ENCODE results near the gene FANK1. TPM values are rescaled to one million over a fixed set of nuclear protein-coding genes. Genes with fewer than 3 reads are reported as not detected.
"Not testable (repeated sequence)": the region's sequence is repeated elsewhere in the genome, so short reads cannot be mapped to it uniquely, and the experiment has no call there.

FANK1 gene
- total RNA-seq, 1 donor = 8.3 TPM

DNA sequence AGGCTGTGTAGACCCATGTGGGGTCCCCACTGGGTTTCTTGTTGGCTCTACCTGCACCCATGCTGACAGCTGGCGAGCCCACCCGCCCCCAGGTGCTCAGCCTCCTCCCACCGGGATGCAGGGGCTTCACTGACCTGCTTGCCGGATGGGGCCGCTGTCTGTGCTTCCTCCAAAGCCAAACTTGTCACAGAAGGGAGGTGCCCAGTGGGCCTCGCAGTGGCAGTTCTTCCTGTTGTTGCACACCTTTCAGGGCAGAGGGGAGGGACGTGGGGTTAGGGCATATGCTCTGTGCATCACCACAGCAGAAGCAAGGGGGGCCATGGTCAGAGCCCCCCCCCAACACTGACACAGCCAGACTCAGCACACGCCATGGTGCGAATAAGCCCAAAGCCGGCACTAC, 146.5 kb downstream of the FANK1 start:
- TF ChIP-seq, protein P1, sequence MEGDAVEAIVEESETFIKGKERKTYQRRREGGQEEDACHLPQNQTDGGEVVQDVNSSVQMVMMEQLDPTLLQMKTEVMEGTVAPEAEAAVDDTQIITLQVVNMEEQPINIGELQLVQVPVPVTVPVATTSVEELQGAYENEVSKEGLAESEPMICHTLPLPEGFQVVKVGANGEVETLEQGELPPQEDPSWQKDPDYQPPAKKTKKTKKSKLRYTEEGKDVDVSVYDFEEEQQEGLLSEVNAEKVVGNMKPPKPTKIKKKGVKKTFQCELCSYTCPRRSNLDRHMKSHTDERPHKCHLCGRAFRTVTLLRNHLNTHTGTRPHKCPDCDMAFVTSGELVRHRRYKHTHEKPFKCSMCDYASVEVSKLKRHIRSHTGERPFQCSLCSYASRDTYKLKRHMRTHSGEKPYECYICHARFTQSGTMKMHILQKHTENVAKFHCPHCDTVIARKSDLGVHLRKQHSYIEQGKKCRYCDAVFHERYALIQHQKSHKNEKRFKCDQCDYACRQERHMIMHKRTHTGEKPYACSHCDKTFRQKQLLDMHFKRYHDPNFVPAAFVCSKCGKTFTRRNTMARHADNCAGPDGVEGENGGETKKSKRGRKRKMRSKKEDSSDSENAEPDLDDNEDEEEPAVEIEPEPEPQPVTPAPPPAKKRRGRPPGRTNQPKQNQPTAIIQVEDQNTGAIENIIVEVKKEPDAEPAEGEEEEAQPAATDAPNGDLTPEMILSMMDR (IDR thresholded peaks at IDR 0.05; ENCODE audit: extremely low read depth, low read depth, low read length) = no peak
- Histone ChIP-seq H3K4me3 (ENCODE audit: insufficient read depth, low read length) (no peak overlapping the region), H3K9me3 (ENCODE audit: low read depth, low read length) (no peaks in the 10 kb centered on the region), H3K4me1 (ENCODE audit: insufficient read depth, low read length) (peaks cover 5% of the 10 kb centered on the region), H3K79me2 (ENCODE audit: insufficient read depth, low read length) (no peaks in the 10 kb centered on the region), H3K4me2 (ENCODE audit: insufficient read depth, low read length) (no peak overlapping the region), H3K27ac (ENCODE audit: low read depth, low read length) (no peak overlapping the region), H2AFZ (ENCODE audit: low read length) (no peak overlapping the region), H4K20me1 (ENCODE audit: insufficient read depth, low read length) (no peaks in the 10 kb centered on the region), H3K36me3 (ENCODE audit: insufficient read depth, low read length) (peaks cover 83% of the 10 kb centered on the region), H3K27me3 (ENCODE audit: insufficient read depth, low read length) (no peaks in the 10 kb centered on the region)
- DNase-seq (ENCODE audit: insufficient read length, low spot score, missing footprints) = no peak

DNA sequence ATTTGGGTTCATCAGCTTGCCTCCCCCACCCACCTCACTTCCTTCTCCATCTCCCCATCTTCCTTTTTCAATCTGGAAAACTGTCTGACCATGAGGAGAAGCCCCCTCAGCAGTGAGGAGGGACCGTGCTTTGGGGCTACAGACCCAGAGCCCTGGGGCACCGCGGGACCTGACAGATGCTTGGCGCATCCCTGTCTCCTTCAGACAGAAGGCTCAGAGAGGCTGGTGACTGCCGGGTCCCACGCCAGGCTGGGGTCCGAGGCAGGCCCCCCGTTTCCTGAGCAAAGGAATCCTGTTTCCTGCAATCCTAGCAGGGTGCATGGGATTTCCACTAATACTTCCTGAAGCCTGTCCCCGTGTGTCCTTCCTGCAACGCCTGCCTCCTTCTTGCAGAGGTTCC, 147.0 kb downstream of the FANK1 start:
- H3K4me3 ChIP-seq (ENCODE audit: insufficient read depth, low read length) = no peak overlapping the region
- H3K79me2 ChIP-seq (ENCODE audit: insufficient read depth, low read length) = no peaks in the 10 kb centered on the region
- peaks cover 83% of the 10 kb centered on the region for H3K36me3 ChIP-seq (ENCODE audit: insufficient read depth, low read length)
- TF ChIP-seq, protein P1 (IDR thresholded peaks at IDR 0.05; ENCODE audit: extremely low read depth, low read depth, low read length) = no peak
- peak; percentile 19 for DNase-seq (ENCODE audit: insufficient read length, low spot score, missing footprints)
- no peak overlapping the region for H3K4me2 ChIP-seq (ENCODE audit: insufficient read depth, low read length)
- no peak overlapping the region for H2AFZ ChIP-seq (ENCODE audit: low read length)
- H3K27ac ChIP-seq (ENCODE audit: low read depth, low read length) = no peak overlapping the region
- no peaks in the 10 kb centered on the region for H3K9me3 ChIP-seq (ENCODE audit: low read depth, low read length)
- H4K20me1 ChIP-seq (ENCODE audit: insufficient read depth, low read length) = no peaks in the 10 kb centered on the region
- H3K4me1 ChIP-seq (ENCODE audit: insufficient read depth, low read length) = peaks cover 5% of the 10 kb centered on the region
- H3K27me3 ChIP-seq (ENCODE audit: insufficient read depth, low read length) = no peaks in the 10 kb centered on the region

DNA sequence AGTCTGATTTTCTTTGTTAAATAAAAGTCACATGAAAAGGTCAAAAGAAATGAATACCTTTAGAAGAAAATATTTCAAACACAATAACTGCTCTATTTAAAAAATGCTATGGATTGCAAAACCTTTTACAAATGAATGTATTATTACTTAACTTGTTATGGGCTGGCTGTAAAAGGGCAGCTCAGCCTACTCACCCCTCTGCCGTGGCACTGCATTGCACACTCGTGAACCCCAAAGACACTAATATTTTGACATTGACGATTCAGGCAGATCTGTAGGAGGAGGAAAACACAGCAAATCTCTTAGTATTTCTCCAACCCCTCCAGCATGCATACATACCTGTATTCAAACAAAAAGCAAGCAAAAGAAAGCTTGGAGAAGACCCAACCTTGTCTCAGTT, 149.5 kb downstream of the FANK1 start:
- Histone ChIP-seq H3K27ac (ENCODE audit: low read depth, low read length) (peak overlapping the region; percentile 31), H3K9me3 (ENCODE audit: low read depth, low read length) (no peaks in the 10 kb centered on the region), H3K4me1 (ENCODE audit: insufficient read depth, low read length) (peaks cover 23% of the 10 kb centered on the region), H3K4me2 (ENCODE audit: insufficient read depth, low read length) (no peak overlapping the region), H3K4me3 (ENCODE audit: insufficient read depth, low read length) (no peak overlapping the region), H3K27me3 (ENCODE audit: insufficient read depth, low read length) (no peaks in the 10 kb centered on the region), H2AFZ (ENCODE audit: low read length) (no peak overlapping the region), H3K79me2 (ENCODE audit: insufficient read depth, low read length) (no peaks in the 10 kb centered on the region), H4K20me1 (ENCODE audit: insufficient read depth, low read length) (no peaks in the 10 kb centered on the region), H3K36me3 (ENCODE audit: insufficient read depth, low read length) (peaks cover 61% of the 10 kb centered on the region)
- TF ChIP-seq, protein P1 (IDR thresholded peaks at IDR 0.05; ENCODE audit: extremely low read depth, low read depth, low read length) = no peak
- peak; percentile 39 for DNase-seq (ENCODE audit: insufficient read length, low spot score, missing footprints)

DNA sequence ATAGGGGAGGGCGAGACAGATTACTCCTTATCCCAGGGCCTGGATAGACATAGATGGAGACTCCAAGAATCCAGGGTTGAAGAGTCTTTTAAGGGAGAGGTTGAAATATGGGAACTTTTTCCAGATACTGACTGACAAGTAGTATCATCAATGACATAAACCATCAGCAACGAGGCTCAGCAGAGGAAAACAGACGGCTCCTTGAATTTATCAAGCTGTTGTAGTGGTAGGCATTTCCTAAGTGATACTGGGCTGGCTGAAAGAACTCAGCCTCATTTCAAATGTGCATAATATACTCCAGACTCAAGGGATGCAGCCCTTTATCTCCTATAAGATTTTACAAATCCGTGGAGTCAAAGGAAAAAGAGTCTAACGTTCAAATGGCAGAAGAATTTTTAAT, 150.5 kb downstream of the FANK1 start:
- H2AFZ ChIP-seq (ENCODE audit: low read length) = no peak overlapping the region
- H3K27me3 ChIP-seq (ENCODE audit: insufficient read depth, low read length) = no peaks in the 10 kb centered on the region
- H3K27ac ChIP-seq (ENCODE audit: low read depth, low read length) = no peak overlapping the region
- no peak overlapping the region for H3K4me3 ChIP-seq (ENCODE audit: insufficient read depth, low read length)
- H3K9me3 ChIP-seq (ENCODE audit: low read depth, low read length) = no peaks in the 10 kb centered on the region
- peaks cover 22% of the 10 kb centered on the region for H3K4me1 ChIP-seq (ENCODE audit: insufficient read depth, low read length)
- no peaks in the 10 kb centered on the region for H4K20me1 ChIP-seq (ENCODE audit: insufficient read depth, low read length)
- peaks cover 51% of the 10 kb centered on the region for H3K36me3 ChIP-seq (ENCODE audit: insufficient read depth, low read length)
- TF ChIP-seq, protein P1 (IDR thresholded peaks at IDR 0.05; ENCODE audit: extremely low read depth, low read depth, low read length) = no peak
- DNase-seq (ENCODE audit: insufficient read length, low spot score, missing footprints) = no peak
- H3K79me2 ChIP-seq (ENCODE audit: insufficient read depth, low read length) = no peaks in the 10 kb centered on the region
- no peak overlapping the region for H3K4me2 ChIP-seq (ENCODE audit: insufficient read depth, low read length)

DNA sequence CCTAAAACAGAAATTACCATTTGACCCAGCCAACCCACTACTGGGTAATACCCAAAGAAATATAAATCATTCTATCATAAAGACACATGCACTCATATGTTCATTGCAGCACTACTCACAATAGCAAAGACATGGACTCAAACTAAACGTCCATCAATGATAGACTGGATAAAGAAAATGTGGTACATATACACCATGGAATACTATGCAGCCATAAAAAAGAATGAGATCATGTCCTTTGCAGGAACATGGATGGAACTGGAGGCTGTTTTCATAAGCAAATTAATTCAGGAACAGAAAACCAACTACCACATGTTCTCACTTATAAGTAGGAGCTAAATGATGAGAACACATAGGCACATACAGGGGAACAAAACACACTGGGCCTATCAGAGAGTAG, 151.4 kb downstream of the FANK1 start:
- not testable (repeated sequence) for H3K27ac ChIP-seq (ENCODE audit: low read depth, low read length); H3K27me3 ChIP-seq (ENCODE audit: insufficient read depth, low read length); H4K20me1 ChIP-seq (ENCODE audit: insufficient read depth, low read length); H3K4me2 ChIP-seq (ENCODE audit: insufficient read depth, low read length); DNase-seq (ENCODE audit: insufficient read length, low spot score, missing footprints); H2AFZ ChIP-seq (ENCODE audit: low read length); H3K4me3 ChIP-seq (ENCODE audit: insufficient read depth, low read length); H3K79me2 ChIP-seq (ENCODE audit: insufficient read depth, low read length); H3K9me3 ChIP-seq (ENCODE audit: low read depth, low read length)
- H3K36me3 ChIP-seq (ENCODE audit: insufficient read depth, low read length) = peaks cover 48% of the 10 kb centered on the region
- peaks cover 20% of the 10 kb centered on the region for H3K4me1 ChIP-seq (ENCODE audit: insufficient read depth, low read length)

Data from osteoblast (primary cell).